PC-3 (cell line): Measurements from ENCODE around the gene SENP1. TPM values are rescaled to one million over a fixed set of nuclear protein-coding genes. Genes with fewer than 3 reads are reported as not detected.

ENCODE experiments used
- ATAC-seq: fragments of 200-7000 bp; cut with Tn5 transposase; 2 replicates; pipeline ENCODE4 v1.9.1; 2020; ENCODE audit warnings: mild to moderate bottlenecking, moderate library complexity
- BruUV-seq: library from RNA; stranded (reverse); fragments of 400-500 nt; replicated peaks from 2 replicates; lab custom pipeline; 2021; lab: Mats Ljungman, UMichigan
- CTCF ChIA-PET: fragments of 300-600 bp; sonication (Branson Sonifier 250); formaldehyde crosslinking; loops from one replicate; lab custom pipeline; 2022; ENCODE audit warnings: antibody characterized with exemption; lab: Charles Lee
- POLR2A ChIA-PET: fragments of 300-600 bp; sonication (Branson Sonifier 250); formaldehyde crosslinking; loops from one replicate; lab custom pipeline; 2022; ENCODE audit warnings: antibody characterized with exemption; ENCODE audit not compliant: unreplicated experiment; lab: Charles Lee
- DNase-seq: peaks from one replicate; pipeline ENCODE4 v3.0.0-alpha.2; 2015
- H2AFZ ChIP-seq: fragments of 300-600 bp; sonication (generic); 2 replicates; pipeline ENCODE4 v1.6.0; 2016; ENCODE audit warnings: antibody characterized with exemption, low read length
- H3F3A ChIP-seq: fragments of 300-600 bp; sonication (generic); one replicate; pipeline ENCODE4 v1.6.0; 2017; ENCODE audit warnings: antibody characterized with exemption, low read length, control low read depth, mild to moderate bottlenecking; ENCODE audit not compliant: unreplicated experiment
- H3K27ac ChIP-seq: fragments of 300-600 bp; sonication (generic); 2 replicates; pipeline ENCODE4 v1.5.1; 2016; ENCODE audit warnings: mild to moderate bottlenecking, low read length
- H3K27me3 ChIP-seq: fragments of 300-600 bp; sonication (generic); 2 replicates; pipeline ENCODE4 v1.6.1; 2016; ENCODE audit warnings: low read length, mixed read lengths
- H3K36me3 ChIP-seq: fragments of 300-600 bp; sonication (generic); 2 replicates; pipeline ENCODE4 v1.6.1; 2016; ENCODE audit warnings: low read depth, mixed run types, low read length, mixed read lengths
- H3K4me1 ChIP-seq: fragments of 300-600 bp; sonication (generic); 2 replicates; pipeline ENCODE4 v1.5.1; 2016; ENCODE audit warnings: low read length; ENCODE audit not compliant: insufficient read depth
- H3K4me2 ChIP-seq: fragments of 300-600 bp; sonication (generic); 2 replicates; pipeline ENCODE4 v1.6.0; 2016; ENCODE audit warnings: low read length
- H3K4me3 ChIP-seq: fragments of 300-600 bp; sonication (generic); 2 replicates; pipeline ENCODE4 v1.5.1; 2016; ENCODE audit warnings: mild to moderate bottlenecking, low read length, mixed read lengths
- H3K79me2 ChIP-seq: fragments of 300-600 bp; sonication (generic); 2 replicates; pipeline ENCODE4 v1.6.1; 2017; ENCODE audit warnings: low read length, mixed read lengths
- H3K9ac ChIP-seq: fragments of 300-600 bp; sonication (generic); 2 replicates; pipeline ENCODE4 v1.6.0; 2016; ENCODE audit warnings: mild to moderate bottlenecking, low read length
- H3K9me2 ChIP-seq: fragments of 300-600 bp; sonication (generic); replicated peaks from 2 replicates; pipeline ENCODE4 v1.6.1; 2016; ENCODE audit warnings: mixed run types, low read length, mixed read lengths
- H3K9me3 ChIP-seq: fragments of 300-600 bp; sonication (generic); 2 replicates; pipeline ENCODE4 v1.6.1; 2016; ENCODE audit warnings: low read length, mixed read lengths
- H4K20me1 ChIP-seq: fragments of 300-600 bp; sonication (generic); 2 replicates; pipeline ENCODE4 v1.6.1; 2016; ENCODE audit warnings: low read length, mixed read lengths
- CTCF ChIP-seq: fragments of 300-600 bp; sonication (generic); conservative IDR thresholded peaks from 2 replicates; pipeline ENCODE4 v1.5.1; 2017; ENCODE audit warnings: antibody characterized with exemption, low read depth, mild to moderate bottlenecking, low read length
- EZH2 ChIP-seq: fragments of 300-600 bp; sonication (generic); IDR thresholded peaks from one replicate; pipeline ENCODE4 v1.6.1; 2017; ENCODE audit warnings: antibody characterized with exemption, mild to moderate bottlenecking, low read length; ENCODE audit not compliant: unreplicated experiment
- EZH2phosphoT487 ChIP-seq: fragments of 300-600 bp; sonication (generic); IDR thresholded peaks from 2 replicates; pipeline ENCODE4 v1.6.1; 2018; ENCODE audit warnings: mild to moderate bottlenecking, antibody characterized with exemption, low read length, borderline replicate concordance
- intact Hi-C: fragments of 100-400 bp; cut with micrococcal nuclease; formaldehyde crosslinking; loops from 2 replicates; pipeline ENCODE4 v1.9.0; 2023
- total RNA-seq: library from RNA; depleted of rRNA; stranded (reverse); fragments of >200 nt; gene quantifications from 2 replicates; pipeline ENCODE4 v1.2.3, GENCODE V29; 2014

Gene SENP1
- total RNA-seq, 1 experiment from 2014 or later = 20.9 TPM

- no peak overlapping the region for H3K27ac ChIP-seq
- peaks cover 30% of the 10 kb centered on the region for H3K4me1 ChIP-seq
- H3K4me3 ChIP-seq = no peak overlapping the region
- no peaks in the 10 kb centered on the region for H3K27me3 ChIP-seq
- H3K79me2 ChIP-seq = peaks cover 13% of the 10 kb centered on the region
- CTCF ChIA-PET = no interaction called here
- POLR2A ChIA-PET = no interaction called here
- intact Hi-C loops = no loop called here
- H3K9ac ChIP-seq = no peak overlapping the region
- H3K9me3 ChIP-seq = no peaks in the 10 kb centered on the region
- H3K9me2 ChIP-seq = no peaks in the 10 kb centered on the region
- ATAC-seq (no peak), DNase-seq (peak; percentile 38)
- H3K36me3 ChIP-seq = no peaks in the 10 kb centered on the region
- H2AFZ ChIP-seq = no peak overlapping the region
- TF ChIP-seq CTCF = no peak
- no peak for TF ChIP-seq EZH2phosphoT487
- TF ChIP-seq EZH2 = no peak
- no peak overlapping the region for H3K4me2 ChIP-seq
- no peaks in the 10 kb centered on the region for H4K20me1 ChIP-seq
- H3F3A ChIP-seq = no peaks in the 10 kb centered on the region
- BruUV-seq = no TSS peak
Measured at GRCh38 chr12:48109424-48109823, 3.5 kb upstream of the SENP1 start.

- Histone ChIP-seq H3K36me3 (no peaks in the 10 kb centered on the region), H3K9me3 (no peaks in the 10 kb centered on the region), H3K4me3 (peak overlapping the region; percentile 90), H3K9ac (peak overlapping the region; percentile 96), H2AFZ (peak overlapping the region; percentile 97), H3K9me2 (no peaks in the 10 kb centered on the region), H3K27me3 (no peaks in the 10 kb centered on the region), H3K27ac (peak overlapping the region; percentile 96), H3K79me2 (peaks cover 37% of the 10 kb centered on the region), H3K4me1 (peaks cover 43% of the 10 kb centered on the region), H3F3A (no peaks in the 10 kb centered on the region), H3K4me2 (peak overlapping the region; percentile 98), H4K20me1 (no peaks in the 10 kb centered on the region)
- TF ChIP-seq CTCF (no peak), EZH2 (no peak), EZH2phosphoT487 (no peak)
- POLR2A ChIA-PET = interaction anchor here (0.8 kb wide), 1 partner anchor 49 kb away, joined by 5 read pairs; no protein-coding TSS in a partner anchor
- ATAC-seq (no peak), DNase-seq (no peak)
- intact Hi-C loops = no loop called here
- CTCF ChIA-PET = no interaction called here
- no TSS peak for BruUV-seq
Measured at GRCh38 chr12:48106681-48107613, 1.1 kb upstream of the SENP1 start.
